GM12878 (cell line): ENCODE results near the gene VCP. TPM values are rescaled to one million over a fixed set of nuclear protein-coding genes. Genes with fewer than 3 reads are reported as not detected.

Experiments used
- ATAC-seq: fragments of 200-7000 bp; cut with Tn5 transposase; 3 replicates; pipeline ENCODE4 v1.9.1; 2020; ENCODE audit warnings: mild to moderate bottlenecking, moderate library complexity
- BruUV-seq: library from RNA; stranded (reverse); fragments of 400-500 nt; replicated peaks from 2 replicates; lab custom pipeline; 2021; lab: Mats Ljungman, UMichigan
- CTCF ChIA-PET: fragments of 300-600 bp; sonication (Branson Sonifier 250); formaldehyde crosslinking; extraction: SDS; loops from one replicate; lab custom pipeline; 2021; ENCODE audit warnings: inconsistent platforms; lab: Yijun Ruan, JAX
- POLR2A ChIA-PET: fragments of 350-600 bp; formaldehyde crosslinking; extraction: SDS; loops from one replicate; lab custom pipeline; 2021; ENCODE audit warnings: inconsistent platforms; lab: Charles Lee
- RAD21 ChIA-PET: fragments of 300-600 bp; sonication (Branson Sonifier 250); formaldehyde crosslinking; loops from one replicate; lab custom pipeline; 2023; ENCODE audit warnings: antibody characterized with exemption; ENCODE audit not compliant: unreplicated experiment; lab: Charles Lee
- SMC1A ChIA-PET: fragments of 300-600 bp; sonication (Branson Sonifier 250); formaldehyde crosslinking; loops from one replicate; lab custom pipeline; 2023; ENCODE audit not compliant: unreplicated experiment, uncharacterized antibody; lab: Charles Lee
- DNase-seq: peaks from one replicate; pipeline ENCODE4 v3.0.0-alpha.2; 2011; ENCODE audit warnings: low read depth, low spot score
- FAIRE-seq: peaks from 3 replicates; lab custom pipeline; 2011; peaks lifted over from hg19 to GRCh38; lab: Jason Lieb, UNC
- H2AFZ ChIP-seq: 2 replicates; pipeline ENCODE4 v1.6.0; 2011; ENCODE audit warnings: low read depth, low read length, control low read depth; ENCODE audit not compliant: control insufficient read depth
- H3K27ac ChIP-seq: 2 replicates; pipeline ENCODE4 v1.5.1; 2011; ENCODE audit warnings: control low read depth; ENCODE audit not compliant: control insufficient read depth, insufficient read depth
- H3K27me3 ChIP-seq, 2 experiments: replicated peaks in 1 of 2; 2 replicates each; pipeline versions ENCODE4 v1.6.0 to v1.6.1; 2011; ENCODE audit warnings: low read length in 1 of 2; ENCODE audit not compliant: control insufficient read depth in 2 of 2, insufficient read depth in 2 of 2
- H3K36me3 ChIP-seq, 2 experiments: 2 replicates each; pipeline ENCODE4 v1.5.1; 2011; ENCODE audit warnings: low read length in 1 of 2; ENCODE audit not compliant: control insufficient read depth in 2 of 2, insufficient read depth in 2 of 2
- H3K4me1 ChIP-seq: 2 replicates; pipeline ENCODE4 v1.6.1; 2011; ENCODE audit warnings: mild to moderate bottlenecking, low read length, moderate library complexity, mixed read lengths; ENCODE audit not compliant: control insufficient read depth, insufficient read depth
- H3K4me2 ChIP-seq: 2 replicates; pipeline ENCODE4 v1.6.0; 2011; ENCODE audit warnings: control low read depth; ENCODE audit not compliant: control insufficient read depth, insufficient read depth
- H3K4me3 ChIP-seq: fragments of 200-600 bp; sonication (generic); 2 replicates; pipeline ENCODE4 v1.5.1; 2016
- H3K79me2 ChIP-seq: 2 replicates; pipeline ENCODE4 v1.6.0; 2011; ENCODE audit warnings: low read length; ENCODE audit not compliant: control insufficient read depth, insufficient read depth
- H3K9ac ChIP-seq: 2 replicates; pipeline ENCODE4 v1.8.0; 2011; ENCODE audit warnings: low read length, control low read depth, mixed read lengths; ENCODE audit not compliant: control insufficient read depth, insufficient read depth
- H3K9me3 ChIP-seq: replicated peaks from 3 replicates; pipeline ENCODE4 v1.5.1; 2011; ENCODE audit warnings: mild to moderate bottlenecking, low read length; ENCODE audit not compliant: control insufficient read depth, insufficient read depth
- H4K20me1 ChIP-seq: 2 replicates; pipeline ENCODE4 v1.6.0; 2011; ENCODE audit not compliant: control insufficient read depth, insufficient read depth
- CHD2 ChIP-seq: IDR thresholded peaks from 2 replicates; pipeline ENCODE4 v1.6.1; 2011; ENCODE audit warnings: low read depth, low read length, improper control_type of control experiment, borderline replicate concordance
- ESRRA ChIP-seq: IDR thresholded peaks from 2 replicates; pipeline ENCODE4 v1.6.1; 2012; ENCODE audit warnings: mild to moderate bottlenecking, low read length, improper control_type of control experiment
- HDAC6 ChIP-seq: fragments of 200-600 bp; sonication (generic); IDR thresholded peaks from one replicate; pipeline ENCODE4 v1.8.0; 2017; ENCODE audit warnings: antibody characterized with exemption; ENCODE audit not compliant: unreplicated experiment
- JUNB ChIP-seq: IDR thresholded peaks from 2 replicates; pipeline ENCODE4 v1.6.1; 2016; ENCODE audit warnings: antibody characterized with exemption, mild to moderate bottlenecking
- LARP7 ChIP-seq: fragments of 450-650 bp; IDR thresholded peaks from 2 replicates; pipeline ENCODE4 v1.6.1; 2017; ENCODE audit warnings: mild to moderate bottlenecking
- MEF2A ChIP-seq: IDR thresholded peaks from 2 replicates; pipeline ENCODE4 v1.6.1; 2011; ENCODE audit warnings: low read depth, mild to moderate bottlenecking, low read length, moderate library complexity; ENCODE audit not compliant: insufficient read depth
- PAX8 ChIP-seq: fragments of 450-650 bp; IDR thresholded peaks from 2 replicates; pipeline ENCODE4 v1.6.1; 2017; ENCODE audit warnings: mild to moderate bottlenecking, moderate library complexity
- RBBP5 ChIP-seq: fragments of 200-600 bp; sonication (generic); conservative IDR thresholded peaks from 2 replicates; pipeline ENCODE4 v1.6.1; 2016
- SREBF2 ChIP-seq: IDR thresholded peaks from 2 replicates; pipeline ENCODE4 v1.6.1; 2012; ENCODE audit warnings: mild to moderate bottlenecking, low read length
- SUZ12 ChIP-seq: fragments of 200-600 bp; sonication (generic); IDR thresholded peaks from one replicate; pipeline ENCODE4 v1.6.1; 2018; ENCODE audit warnings: antibody characterized with exemption, mild to moderate bottlenecking; ENCODE audit not compliant: unreplicated experiment
- TCF3 ChIP-seq: IDR thresholded peaks from 2 replicates; pipeline ENCODE4 v1.6.1; 2012; ENCODE audit warnings: low read depth, mild to moderate bottlenecking, low read length, borderline replicate concordance; ENCODE audit not compliant: insufficient read depth
- WGBS: methylation state at CpG from one replicate; pipeline ENCODE4 v1.1.6; 2016; ENCODE audit warnings: low lambda C conversion rate; ENCODE audit not compliant: insufficient replicate concordance, insufficient coverage; ENCODE audit errors: missing lambda C conversion rate; 5-methylcytosine and 5-hydroxymethylcytosine counted together
- in situ Hi-C: fragments of 300-500 bp; cut with MboI; formaldehyde crosslinking; loops from 9 replicates; pipeline ENCODE4 v1.14.3; 2018; ENCODE audit warnings: mixed read lengths
- intact Hi-C: fragments of 100-400 bp; cut with micrococcal nuclease; formaldehyde crosslinking; loops from one replicate; pipeline ENCODE4 v1.14.2; 2022; ENCODE audit not compliant: unreplicated experiment
- polyA plus RNA-seq, 11 experiments: library from polyadenylated mRNA; depleted of rRNA in 4 of 11; unstranded in 6 of 11; stranded (reverse) in 5 of 11; fragments of >200 nt; fragmentation: Nextera tagmentation in 4 of 11; fragmentation: Illumina TruSeq in 1 of 11; extraction: Ambion mirVana in 4 of 11; extraction: Trizol in 1 of 11; gene quantifications; 1 replicate in 1 of 11; 2 replicates in 10 of 11; pipeline versions ENCODE4 v1.2.1 to v1.2.3, GENCODE V29; 2011 to 2016; ENCODE audit warnings: inconsistent platforms in 2 of 11, missing spikeins in 2 of 11, low read depth in 1 of 11
- total RNA-seq, 4 experiments: library from RNA; depleted of rRNA in 3 of 4; stranded (reverse); fragments of >200 nt in 3 of 4; fragmentation: Illumina TruSeq in 1 of 4; extraction: Trizol in 1 of 4; gene quantifications; 2 replicates each; pipeline versions ENCODE4 v1.2.1 to v1.2.3, GENCODE V29; 2013 to 2021
- TF ChIP-seq, protein P1 (sequence below): fragments of 450-650 bp; conservative IDR thresholded peaks from 2 replicates; pipeline ENCODE4 v1.6.1; 2017; ENCODE audit warnings: mild to moderate bottlenecking, moderate library complexity
- TF ChIP-seq, protein P2 (sequence below): fragments of 450-650 bp; IDR thresholded peaks from 2 replicates; pipeline ENCODE4 v1.6.1; 2017; ENCODE audit warnings: antibody characterized with exemption, mild to moderate bottlenecking, moderate library complexity
- TF ChIP-seq, protein P3 (sequence below): fragments of 450-650 bp; IDR thresholded peaks from 2 replicates; pipeline ENCODE4 v1.6.1; 2017; ENCODE audit warnings: borderline replicate concordance

VCP gene
- total and polyA plus RNA-seq, 10 of the 15 experiments (the other 5 are each of a cell fraction or from before 2014, with no cell fraction given), result 7.4 to 327 (median 244) TPM

DNA sequence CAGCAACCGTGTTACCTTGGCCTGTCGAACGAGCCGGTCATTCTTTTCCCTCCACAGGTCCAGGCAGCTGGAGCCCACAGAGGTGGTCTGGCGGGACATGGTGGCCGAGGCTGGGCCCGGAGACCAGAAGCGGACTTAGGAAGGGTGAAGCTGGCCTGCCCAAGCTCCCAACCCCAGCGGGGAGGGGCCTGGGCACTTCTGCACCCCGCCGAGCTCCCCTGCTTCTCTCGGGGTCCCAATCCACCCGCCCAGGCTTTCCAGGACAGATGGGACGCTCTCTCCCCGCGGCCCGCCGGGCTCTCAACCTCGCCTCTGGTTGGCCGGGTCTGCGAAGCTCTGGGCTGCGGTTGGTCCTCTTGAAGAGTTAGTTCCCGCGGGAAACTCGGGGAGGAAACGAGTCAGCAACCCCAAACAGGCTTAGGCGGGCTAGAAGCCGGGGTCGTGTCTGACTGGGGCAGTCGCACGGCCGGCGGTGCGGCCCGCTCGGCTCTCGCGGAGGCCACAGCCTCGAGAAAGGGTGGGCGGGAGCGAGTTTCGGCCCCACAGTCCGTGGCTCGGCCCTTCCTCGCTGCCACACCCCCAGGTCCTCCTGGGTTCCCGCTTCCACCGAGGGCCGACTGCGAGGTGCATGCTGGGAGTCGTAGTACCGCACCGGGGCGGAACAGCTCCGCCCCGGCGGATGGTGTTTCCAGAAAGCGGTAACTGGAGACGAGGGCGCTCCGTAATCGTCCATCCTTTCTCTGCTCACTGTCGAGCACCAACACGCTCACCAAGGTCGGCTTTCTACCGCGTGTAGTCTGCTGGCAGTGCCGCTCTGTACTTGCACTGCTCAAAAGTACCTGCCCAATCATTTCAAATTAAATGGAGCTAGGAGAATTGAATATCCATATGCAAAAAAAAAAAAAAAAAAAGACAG is 7.3 kb upstream of the VCP start, which contains the start of gene FANCG:
TSS of gene FANCG (minus strand) at position 517 of the 916 bp plus-strand sequence. CDS start at position 99, 418 bp downstream.
- Histone ChIP-seq H3K4me3 (peak within 1 kb of the TSS; percentile 90), H3K36me3 (peaks cover 0 to 5% of the 10 kb centered on the region in 2 experiments; a peak in 3 of 4 replicates), H4K20me1 (no peaks in the 10 kb centered on the region), H3K79me2 (peaks cover 19% of the 10 kb centered on the region), H2AFZ (peak within 1 kb of the TSS; percentile 89), H3K9me3 (no peaks in the 10 kb centered on the region), H3K4me1 (peaks cover 6% of the 10 kb centered on the region; the same call in 1 of the 2 replicates), H3K9ac (peak within 1 kb of the TSS; percentile 95), H3K27me3 (no peaks in the 10 kb centered on the region), H3K4me2 (peak within 1 kb of the TSS; percentile 97), H3K27ac (peak within 1 kb of the TSS; percentile 88)
- intact Hi-C loops, result loop anchor here (1.0 to 10.0 kb wide), 3 partner anchors 17 to 645 kb away; partner anchors contain the start of genes PIGO and STOML2
- in situ Hi-C loops, result no loop called here
- BruUV-seq, result no TSS peak
- SMC1A ChIA-PET, result interaction anchor here (1.0 to 3.4 kb wide), 10 partner anchors 8 to 180 kb away, joined by 3 to 19 read pairs (median 4); partner anchors contain the start of genes PIGO and VCP
- FAIRE-seq (peak; percentile 80), ATAC-seq (peak; percentile 95), DNase-seq (peak; percentile 79)
- POLR2A ChIA-PET, result interaction anchor here (0.9 to 3.8 kb wide), 9 partner anchors 8 to 90 kb away, joined by 3 to 35 read pairs (median 5); partner anchors contain the start of genes DNAJB5, PIGO, STOML2 and VCP
- CTCF ChIA-PET, result interaction anchor here (0.7 to 5.0 kb wide), 11 partner anchors 8 to 585 kb away, joined by 3 to 44 read pairs (median 5); partner anchors contain the start of genes PIGO and STOML2
- RAD21 ChIA-PET, result interaction anchor here (0.6 to 2.0 kb wide), 9 partner anchors 8 to 655 kb away, joined by 3 to 9 read pairs (median 6); partner anchors contain the start of gene ATOSB
- under 1% methylated on average over 51 of the region's 67 CpGs for WGBS
- TF ChIP-seq TCF3 (no peak), MEF2A (no peak), SREBF2 (no peak), ESRRA (no peak), PAX8 (no peak), SUZ12 (no peak), HDAC6 (no peak), CHD2 (peak; percentile 87), LARP7 (no peak; the same call in 1 of the 2 replicates), RBBP5 (no peak), JUNB (no peak)
- TF ChIP-seq, protein P1, sequence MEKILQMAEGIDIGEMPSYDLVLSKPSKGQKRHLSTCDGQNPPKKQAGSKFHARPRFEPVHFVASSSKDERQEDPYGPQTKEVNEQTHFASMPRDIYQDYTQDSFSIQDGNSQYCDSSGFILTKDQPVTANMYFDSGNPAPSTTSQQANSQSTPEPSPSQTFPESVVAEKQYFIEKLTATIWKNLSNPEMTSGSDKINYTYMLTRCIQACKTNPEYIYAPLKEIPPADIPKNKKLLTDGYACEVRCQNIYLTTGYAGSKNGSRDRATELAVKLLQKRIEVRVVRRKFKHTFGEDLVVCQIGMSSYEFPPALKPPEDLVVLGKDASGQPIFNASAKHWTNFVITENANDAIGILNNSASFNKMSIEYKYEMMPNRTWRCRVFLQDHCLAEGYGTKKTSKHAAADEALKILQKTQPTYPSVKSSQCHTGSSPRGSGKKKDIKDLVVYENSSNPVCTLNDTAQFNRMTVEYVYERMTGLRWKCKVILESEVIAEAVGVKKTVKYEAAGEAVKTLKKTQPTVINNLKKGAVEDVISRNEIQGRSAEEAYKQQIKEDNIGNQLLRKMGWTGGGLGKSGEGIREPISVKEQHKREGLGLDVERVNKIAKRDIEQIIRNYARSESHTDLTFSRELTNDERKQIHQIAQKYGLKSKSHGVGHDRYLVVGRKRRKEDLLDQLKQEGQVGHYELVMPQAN, result peak; percentile 96
- TF ChIP-seq, protein P2, sequence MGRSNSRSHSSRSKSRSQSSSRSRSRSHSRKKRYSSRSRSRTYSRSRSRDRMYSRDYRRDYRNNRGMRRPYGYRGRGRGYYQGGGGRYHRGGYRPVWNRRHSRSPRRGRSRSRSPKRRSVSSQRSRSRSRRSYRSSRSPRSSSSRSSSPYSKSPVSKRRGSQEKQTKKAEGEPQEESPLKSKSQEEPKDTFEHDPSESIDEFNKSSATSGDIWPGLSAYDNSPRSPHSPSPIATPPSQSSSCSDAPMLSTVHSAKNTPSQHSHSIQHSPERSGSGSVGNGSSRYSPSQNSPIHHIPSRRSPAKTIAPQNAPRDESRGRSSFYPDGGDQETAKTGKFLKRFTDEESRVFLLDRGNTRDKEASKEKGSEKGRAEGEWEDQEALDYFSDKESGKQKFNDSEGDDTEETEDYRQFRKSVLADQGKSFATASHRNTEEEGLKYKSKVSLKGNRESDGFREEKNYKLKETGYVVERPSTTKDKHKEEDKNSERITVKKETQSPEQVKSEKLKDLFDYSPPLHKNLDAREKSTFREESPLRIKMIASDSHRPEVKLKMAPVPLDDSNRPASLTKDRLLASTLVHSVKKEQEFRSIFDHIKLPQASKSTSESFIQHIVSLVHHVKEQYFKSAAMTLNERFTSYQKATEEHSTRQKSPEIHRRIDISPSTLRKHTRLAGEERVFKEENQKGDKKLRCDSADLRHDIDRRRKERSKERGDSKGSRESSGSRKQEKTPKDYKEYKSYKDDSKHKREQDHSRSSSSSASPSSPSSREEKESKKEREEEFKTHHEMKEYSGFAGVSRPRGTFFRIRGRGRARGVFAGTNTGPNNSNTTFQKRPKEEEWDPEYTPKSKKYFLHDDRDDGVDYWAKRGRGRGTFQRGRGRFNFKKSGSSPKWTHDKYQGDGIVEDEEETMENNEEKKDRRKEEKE, result no peak
- TF ChIP-seq, protein P3, sequence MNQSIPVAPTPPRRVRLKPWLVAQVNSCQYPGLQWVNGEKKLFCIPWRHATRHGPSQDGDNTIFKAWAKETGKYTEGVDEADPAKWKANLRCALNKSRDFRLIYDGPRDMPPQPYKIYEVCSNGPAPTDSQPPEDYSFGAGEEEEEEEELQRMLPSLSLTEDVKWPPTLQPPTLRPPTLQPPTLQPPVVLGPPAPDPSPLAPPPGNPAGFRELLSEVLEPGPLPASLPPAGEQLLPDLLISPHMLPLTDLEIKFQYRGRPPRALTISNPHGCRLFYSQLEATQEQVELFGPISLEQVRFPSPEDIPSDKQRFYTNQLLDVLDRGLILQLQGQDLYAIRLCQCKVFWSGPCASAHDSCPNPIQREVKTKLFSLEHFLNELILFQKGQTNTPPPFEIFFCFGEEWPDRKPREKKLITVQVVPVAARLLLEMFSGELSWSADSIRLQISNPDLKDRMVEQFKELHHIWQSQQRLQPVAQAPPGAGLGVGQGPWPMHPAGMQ, result no peak
